Right hindlimb (tissue), 1 donor: ENCODE measurements around the gene BACH1.
"Not testable (repeated sequence)": the region's sequence is repeated elsewhere in the genome, so short reads cannot be mapped to it uniquely, and the experiment has no call there.

Source experiments
- DNase-seq: peaks from one replicate; pipeline ENCODE4 v3.0.0-alpha.2; 2018

The BACH1 gene

GRCh38 chr21:29298348-29299045 is at the start of gene BACH1:
TSS of gene BACH1 (plus strand) at chr21:29298922. CDS start at chr21:29321281, 22,359 bp downstream.
- DNase-seq: peak; percentile 93

- DNase-seq: not testable (repeated sequence)
Measured at GRCh38 chr21:29249289-29249688, 49.4 kb upstream of the BACH1 start.

DNA sequence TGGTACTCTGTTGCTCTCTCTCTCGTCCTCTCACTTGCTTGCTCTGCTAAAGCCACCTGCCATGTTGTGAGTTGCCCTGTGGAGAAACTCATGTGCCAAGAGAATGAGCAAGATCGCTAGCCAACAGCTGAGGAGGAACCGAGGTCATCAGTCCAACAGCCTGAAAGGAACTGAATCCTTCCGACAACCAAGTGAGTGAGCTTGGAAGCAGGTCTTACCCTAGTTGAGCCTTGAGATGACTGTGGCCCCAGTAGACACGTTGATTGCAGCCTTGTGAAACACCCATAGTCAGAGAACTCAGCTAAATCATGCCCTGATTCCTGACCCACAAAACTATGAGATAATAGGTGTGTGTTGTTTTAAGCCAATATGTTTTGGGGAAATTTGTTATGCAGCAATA is 48.1 kb upstream of the BACH1 start:
- DNase-seq: no peak

DNA sequence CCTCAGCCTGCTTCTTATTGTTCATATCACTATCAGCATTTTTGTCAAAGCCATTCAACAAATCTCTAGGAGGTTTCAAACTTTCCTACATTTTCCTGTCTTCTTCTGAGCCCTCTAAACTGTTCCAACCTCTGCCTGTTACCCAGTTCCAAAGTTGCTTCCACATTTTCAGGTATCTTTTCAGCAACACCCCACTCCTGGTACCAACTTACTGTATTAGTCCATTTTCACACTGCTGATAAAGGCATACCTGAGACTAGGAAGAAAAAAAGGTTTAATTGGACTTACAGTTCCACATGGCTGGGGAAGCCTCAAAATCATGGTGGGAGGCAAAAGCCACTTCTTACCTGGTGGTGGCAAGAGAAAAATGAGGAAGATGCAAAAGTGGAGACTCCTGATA is 44.9 kb upstream of the BACH1 start:
- DNase-seq: not testable (repeated sequence)

DNA sequence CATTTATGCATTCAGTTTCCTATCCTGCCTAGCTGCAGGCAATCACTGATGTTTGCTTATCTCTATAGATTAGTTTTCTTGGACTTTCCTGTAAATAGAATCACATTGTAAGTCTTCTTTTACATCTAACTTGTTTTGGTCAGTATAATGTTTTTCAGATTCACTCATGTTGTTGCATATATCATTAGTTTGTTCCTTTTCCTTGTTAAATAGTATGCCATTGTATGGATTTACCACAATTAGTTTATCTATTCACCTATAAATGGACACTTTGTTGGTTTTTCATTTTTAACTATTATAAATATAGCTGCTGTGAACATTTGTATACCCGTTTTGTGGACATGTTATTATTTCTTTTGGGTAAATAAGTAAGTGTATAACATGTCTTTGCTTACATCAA is 44.2 kb upstream of the BACH1 start:
- no peak for DNase-seq

GRCh38 chr21:29256126-29256910 is 42.4 kb upstream of the BACH1 start:
- no peak for DNase-seq

GRCh38 chr21:29257701-29258100 is 41.0 kb upstream of the BACH1 start:
- no peak for DNase-seq

DNA sequence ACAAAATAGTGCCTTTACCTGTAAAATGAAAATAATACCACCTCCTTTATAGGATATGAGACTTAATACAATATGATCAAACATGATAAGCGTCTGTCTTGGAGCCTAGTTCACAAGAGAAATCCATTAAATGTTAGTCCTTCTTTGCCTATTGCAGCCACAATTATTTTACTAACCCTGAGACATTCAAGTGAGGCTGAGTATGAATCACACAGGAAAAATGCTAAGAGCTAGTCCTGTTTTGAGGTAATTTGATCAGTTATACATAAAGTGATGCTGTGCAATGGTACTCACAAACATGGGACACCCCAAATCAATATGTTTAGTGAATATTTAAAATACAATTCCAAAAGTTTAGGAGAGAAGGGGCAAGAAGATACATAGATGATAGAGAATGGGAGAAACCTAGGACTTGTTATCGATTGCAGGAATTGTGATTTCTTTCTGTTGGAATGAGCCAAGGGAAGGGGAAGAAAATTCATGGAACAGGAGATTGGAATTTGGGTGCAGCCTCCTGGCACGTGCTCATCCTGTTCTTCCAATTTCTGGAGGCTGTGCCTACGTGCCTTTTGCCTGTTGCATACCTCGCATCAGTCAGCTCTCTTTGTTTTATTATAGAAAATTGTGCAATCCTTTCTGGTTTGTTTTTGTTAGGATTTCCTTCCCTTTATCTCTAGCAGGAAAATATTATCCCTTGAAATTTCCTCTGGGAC is 39.9 kb upstream of the BACH1 start:
- no peak for DNase-seq

DNA sequence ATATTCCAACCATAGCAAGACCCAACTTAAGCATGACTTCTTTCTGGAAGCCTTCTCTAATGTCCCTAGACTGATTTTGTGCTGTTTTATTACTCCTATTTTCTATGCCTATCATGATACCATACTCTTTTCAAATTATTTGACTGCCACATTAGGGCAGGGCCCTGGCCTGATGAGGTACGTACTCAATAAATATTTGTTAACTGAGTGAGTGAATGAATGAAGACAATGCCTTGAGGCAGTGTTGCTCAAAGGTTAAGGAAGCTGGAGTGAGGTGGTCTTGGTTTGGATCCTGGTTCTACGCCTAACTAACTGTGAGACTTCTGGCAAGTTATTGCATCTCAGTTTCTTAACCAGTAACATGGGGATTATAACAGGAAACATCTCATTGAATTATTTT is 38.3 kb upstream of the BACH1 start:
- no peak for DNase-seq

DNA sequence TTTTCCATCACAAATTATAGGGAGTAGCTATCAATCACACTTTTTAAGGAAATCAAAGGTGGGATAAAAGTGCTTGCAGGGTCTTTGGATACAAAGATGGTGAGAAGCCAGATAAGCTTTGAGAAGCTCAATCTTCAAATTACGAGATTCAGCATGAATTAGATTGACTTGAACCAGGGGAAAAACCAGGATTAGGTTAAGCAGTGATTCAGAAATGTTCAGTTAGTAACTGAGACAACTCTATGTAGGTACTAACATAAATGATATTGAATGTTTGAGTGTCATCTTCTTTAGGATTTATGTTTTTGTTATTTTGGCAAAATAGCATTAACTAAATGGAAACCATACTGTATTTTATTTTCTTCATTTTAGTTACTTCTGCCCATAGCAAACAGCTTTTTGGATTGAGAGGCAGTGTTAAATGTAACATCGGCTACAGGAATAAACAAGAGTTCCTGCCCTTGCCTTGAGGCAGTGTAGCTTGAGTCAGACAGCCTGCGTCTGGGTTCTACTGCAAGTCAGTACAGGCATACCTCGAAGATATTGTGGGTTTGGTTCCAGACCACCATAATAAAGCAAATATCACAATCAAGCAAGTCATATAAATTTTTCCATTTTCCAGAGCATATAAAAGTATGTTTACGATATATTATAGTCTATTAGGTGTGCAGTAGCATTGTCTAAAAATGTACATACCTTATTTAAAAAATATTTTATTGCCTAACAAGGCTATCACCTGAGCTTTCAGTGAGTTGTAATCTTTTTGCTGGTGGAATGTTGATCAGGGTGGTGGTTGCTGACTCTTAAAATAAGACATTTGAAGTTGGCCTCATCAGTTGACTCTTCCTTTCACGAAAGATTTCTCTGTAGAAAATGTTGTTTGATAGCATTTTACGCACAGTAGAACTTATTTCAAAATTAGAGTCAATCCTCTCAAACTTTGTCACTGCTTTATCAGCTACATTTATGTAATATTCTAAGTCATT is 36.9 kb upstream of the BACH1 start:
- no peak for DNase-seq

DNA sequence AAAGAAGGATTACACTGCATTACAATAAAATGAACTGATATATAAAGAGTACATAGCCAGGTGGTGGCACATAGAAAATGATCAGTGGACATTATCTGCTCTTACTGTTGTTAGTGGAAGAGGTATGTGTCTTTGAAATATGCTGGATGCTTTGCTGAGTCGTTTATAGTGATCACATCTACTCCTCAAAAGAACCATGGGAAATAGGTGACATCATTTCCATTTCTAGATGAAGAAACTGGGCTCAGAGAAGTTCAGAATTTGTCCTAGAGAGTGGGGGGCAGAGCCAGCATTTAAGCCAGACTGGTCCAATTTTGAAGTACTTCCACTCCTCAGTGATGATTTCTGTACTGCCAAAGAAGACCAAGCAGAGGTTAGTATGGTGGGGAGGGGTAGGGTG is 34.0 kb upstream of the BACH1 start:
- no peak for DNase-seq

DNA sequence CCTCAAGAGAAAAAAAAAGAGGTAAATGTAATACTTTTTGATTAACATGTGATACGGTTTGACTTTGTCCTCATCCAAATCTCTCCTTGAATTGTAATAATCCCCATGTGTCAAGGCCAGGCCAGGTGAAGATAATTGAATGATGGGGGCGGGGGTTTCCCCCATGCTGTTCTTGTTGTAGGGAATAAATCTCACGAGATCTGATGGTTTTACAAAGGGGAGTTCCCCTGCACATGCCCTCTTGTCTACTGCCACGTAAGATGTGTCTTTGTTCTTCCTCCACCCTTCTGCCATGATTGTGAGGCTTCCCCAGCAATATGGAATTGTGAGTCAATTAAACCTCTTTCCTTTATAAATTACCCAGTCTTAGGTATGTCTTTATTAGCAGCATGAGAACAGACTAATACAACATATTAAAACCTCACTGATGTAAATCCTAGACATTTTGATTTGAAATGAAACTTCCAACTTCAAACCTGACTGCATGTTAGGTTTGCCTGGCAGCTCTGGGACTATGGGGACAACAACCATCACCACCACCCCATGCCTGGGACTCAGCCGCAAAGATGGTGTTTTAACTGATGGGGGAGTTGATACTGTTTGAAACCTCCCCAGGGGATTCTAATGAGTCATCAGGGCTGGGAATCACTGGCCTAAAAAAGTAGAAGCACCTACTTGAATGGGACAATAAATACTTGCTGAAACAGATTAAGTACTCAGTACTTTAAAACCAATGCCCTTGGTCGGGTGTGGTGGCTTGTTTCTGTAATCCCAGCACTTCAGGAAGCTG is 32.8 kb upstream of the BACH1 start:
- DNase-seq: no peak

GRCh38 chr21:29267666-29268065 is 31.1 kb upstream of the BACH1 start:
- DNase-seq: no peak

- DNase-seq: no peak
Measured at GRCh38 chr21:29271927-29272333, 26.8 kb upstream of the BACH1 start.

DNA sequence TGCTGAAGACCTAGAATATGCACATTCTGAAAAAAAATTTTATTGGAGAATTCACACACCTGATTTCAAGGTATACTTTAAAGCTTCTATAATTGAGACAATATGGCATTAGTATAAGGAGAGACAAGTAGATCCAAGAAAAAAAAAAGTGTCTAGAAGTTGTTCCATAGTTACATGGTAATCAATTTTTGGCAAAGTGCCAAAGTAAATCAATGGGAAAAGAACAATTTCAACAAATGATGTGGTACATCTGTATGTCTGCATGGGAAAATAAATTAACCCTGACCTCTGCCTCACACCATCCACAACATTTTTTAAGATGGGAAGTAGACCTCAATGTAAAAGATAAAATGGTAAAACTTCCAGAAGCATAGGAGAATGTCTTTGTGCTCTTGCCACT is 21.3 kb upstream of the BACH1 start:
- no peak for DNase-seq

- DNase-seq: no peak
Measured at GRCh38 chr21:29279558-29279957, 19.2 kb upstream of the BACH1 start.

DNA sequence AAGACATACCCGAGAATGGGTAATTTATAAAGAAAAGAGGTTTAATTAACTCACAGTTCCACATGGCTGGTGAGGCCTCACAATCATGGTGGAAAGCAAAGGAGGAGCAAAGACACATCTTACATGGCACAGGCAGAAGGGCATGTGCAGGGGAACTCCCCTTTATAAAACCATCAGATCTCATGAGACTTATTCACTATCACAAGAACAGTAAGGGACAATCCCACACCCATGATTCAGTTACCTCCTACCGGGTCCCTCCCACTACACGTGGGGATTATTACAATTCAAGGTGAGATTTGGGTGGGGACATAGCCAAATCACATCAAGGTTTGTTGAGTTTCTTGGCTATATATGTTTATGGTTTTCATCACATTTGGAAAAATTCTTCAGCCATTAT is 16.9 kb upstream of the BACH1 start:
- DNase-seq: not testable (repeated sequence)

- DNase-seq: no peak
Measured at GRCh38 chr21:29287383-29287782, 11.3 kb upstream of the BACH1 start.

GRCh38 chr21:29288239-29288638 is 10.5 kb upstream of the BACH1 start:
- no peak for DNase-seq

- no peak for DNase-seq
Measured at GRCh38 chr21:29289317-29289716, 9.4 kb upstream of the BACH1 start.

- DNase-seq: no peak
Measured at GRCh38 chr21:29290240-29290639, 8.5 kb upstream of the BACH1 start.

DNA sequence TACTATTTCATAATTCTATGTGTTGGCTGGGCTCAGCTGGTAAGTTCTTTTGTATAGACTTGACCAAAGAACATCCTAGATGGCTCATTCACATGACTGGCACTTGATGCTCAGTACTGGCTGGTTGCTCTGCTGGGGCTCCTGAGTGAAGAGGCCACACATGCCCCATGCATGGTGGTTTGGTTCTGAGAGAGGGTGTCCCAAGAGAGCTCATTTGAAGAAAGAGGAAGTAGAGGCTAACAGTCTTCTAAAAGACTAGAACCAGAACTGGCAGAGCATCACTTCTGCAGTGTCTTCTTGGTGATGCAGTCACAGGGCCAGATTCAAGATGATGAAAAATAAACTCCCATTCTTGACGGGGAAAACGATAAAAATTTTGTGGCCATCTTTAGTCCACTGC is 5.2 kb upstream of the BACH1 start:
- DNase-seq: no peak
